Measurements from ENCODE around the gene TGFA. TPM values are rescaled to one million over a fixed set of nuclear protein-coding genes. Genes with fewer than 3 reads are reported as not detected.

TGFA gene
- total RNA-seq, 1 experiment from 2014 or later, result 22.5 TPM

GRCh38 chr2:70526126-70526525 is 27.5 kb downstream of the TGFA start:
- intact Hi-C loops (cut with micrococcal nuclease), result no loop called here
- ChIA-PET CTCF (interaction anchor here (1.1 to 1.5 kb wide), 5 partner anchors 10 to 185 kb away, joined by 3 to 5 read pairs (median 4); no protein-coding TSS in a partner anchor), POLR2A (interaction anchor here (0.6 to 6.1 kb wide), 7 partner anchors 12 to 197 kb away, joined by 3 to 62 read pairs (median 7); partner anchors contain the start of gene TGFA)
- H3K27ac Mint-ChIP-seq (ENCODE audit: low read depth, unreplicated experiment), result no peak overlapping the region
- BruUV-seq (replicated peaks), result no TSS peak
- TF ChIP-seq, protein P1, sequence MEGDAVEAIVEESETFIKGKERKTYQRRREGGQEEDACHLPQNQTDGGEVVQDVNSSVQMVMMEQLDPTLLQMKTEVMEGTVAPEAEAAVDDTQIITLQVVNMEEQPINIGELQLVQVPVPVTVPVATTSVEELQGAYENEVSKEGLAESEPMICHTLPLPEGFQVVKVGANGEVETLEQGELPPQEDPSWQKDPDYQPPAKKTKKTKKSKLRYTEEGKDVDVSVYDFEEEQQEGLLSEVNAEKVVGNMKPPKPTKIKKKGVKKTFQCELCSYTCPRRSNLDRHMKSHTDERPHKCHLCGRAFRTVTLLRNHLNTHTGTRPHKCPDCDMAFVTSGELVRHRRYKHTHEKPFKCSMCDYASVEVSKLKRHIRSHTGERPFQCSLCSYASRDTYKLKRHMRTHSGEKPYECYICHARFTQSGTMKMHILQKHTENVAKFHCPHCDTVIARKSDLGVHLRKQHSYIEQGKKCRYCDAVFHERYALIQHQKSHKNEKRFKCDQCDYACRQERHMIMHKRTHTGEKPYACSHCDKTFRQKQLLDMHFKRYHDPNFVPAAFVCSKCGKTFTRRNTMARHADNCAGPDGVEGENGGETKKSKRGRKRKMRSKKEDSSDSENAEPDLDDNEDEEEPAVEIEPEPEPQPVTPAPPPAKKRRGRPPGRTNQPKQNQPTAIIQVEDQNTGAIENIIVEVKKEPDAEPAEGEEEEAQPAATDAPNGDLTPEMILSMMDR (IDR thresholded peaks at IDR 0.05; ENCODE audit: unreplicated experiment), result no peak
- no peak for DNase-seq (ENCODE audit: unreplicated experiment)
- H3K4me3 Mint-ChIP-seq (ENCODE audit: unreplicated experiment), result no peak overlapping the region
- H3K9me3 Mint-ChIP-seq (ENCODE audit: unreplicated experiment), result no peaks in the 10 kb centered on the region
- peaks cover 36% of the 10 kb centered on the region for H3K4me1 Mint-ChIP-seq (ENCODE audit: insufficient read depth, unreplicated experiment)
- H3K36me3 Mint-ChIP-seq (ENCODE audit: insufficient read depth, unreplicated experiment), result no peaks in the 10 kb centered on the region
- no peaks in the 10 kb centered on the region for H3K27me3 Mint-ChIP-seq (ENCODE audit: insufficient read depth, unreplicated experiment)

GRCh38 chr2:70525032-70525431 is 28.6 kb downstream of the TGFA start:
- no TSS peak for BruUV-seq (replicated peaks)
- intact Hi-C loops (cut with micrococcal nuclease), result loop anchor here (1.0 kb wide), 1 partner anchor 16 kb away; no protein-coding TSS in a partner anchor
- Mint-ChIP-seq H3K27me3 (ENCODE audit: insufficient read depth, unreplicated experiment) (no peaks in the 10 kb centered on the region), H3K27ac (ENCODE audit: low read depth, unreplicated experiment) (peak overlapping the region; percentile 84), H3K4me1 (ENCODE audit: insufficient read depth, unreplicated experiment) (peaks cover 43% of the 10 kb centered on the region), H3K36me3 (ENCODE audit: insufficient read depth, unreplicated experiment) (no peaks in the 10 kb centered on the region), H3K4me3 (ENCODE audit: unreplicated experiment) (peak overlapping the region; percentile 43), H3K9me3 (ENCODE audit: unreplicated experiment) (no peaks in the 10 kb centered on the region)
- POLR2A ChIA-PET, result interaction anchor here (0.5 to 6.1 kb wide), 19 partner anchors 9 to 1720 kb away, joined by 3 to 62 read pairs (median 6); partner anchors contain the start of genes SNRPG and TGFA
- TF ChIP-seq, protein P1 (IDR thresholded peaks at IDR 0.05; ENCODE audit: unreplicated experiment), result no peak
- DNase-seq (ENCODE audit: unreplicated experiment), result peak; percentile 90
- CTCF ChIA-PET, result interaction anchor here (0.6 to 1.5 kb wide), 9 partner anchors 11 to 195 kb away, joined by 3 to 6 read pairs (median 4); partner anchors contain the start of gene TGFA

- BruUV-seq (replicated peaks), result no TSS peak
- no peaks in the 10 kb centered on the region for H3K36me3 Mint-ChIP-seq (ENCODE audit: insufficient read depth, unreplicated experiment)
- TF ChIP-seq, protein P1 (IDR thresholded peaks at IDR 0.05; ENCODE audit: unreplicated experiment), result no peak
Observed at GRCh38 chr2:70523996-70524965, 29.3 kb downstream of the TGFA start.

GRCh38 chr2:70523672-70523995 is 30.0 kb downstream of the TGFA start:
- intact Hi-C loops (cut with micrococcal nuclease), result no loop called here
- no peaks in the 10 kb centered on the region for H3K27me3 Mint-ChIP-seq (ENCODE audit: insufficient read depth, unreplicated experiment)

More at GRCh38 chr2:70523996-70524965, 29.3 kb downstream of the TGFA start:
- no peaks in the 10 kb centered on the region for H3K9me3 Mint-ChIP-seq (ENCODE audit: unreplicated experiment)
- H3K27me3 Mint-ChIP-seq (ENCODE audit: insufficient read depth, unreplicated experiment), result no peaks in the 10 kb centered on the region
- CTCF ChIA-PET, result interaction anchor here (0.6 to 1.5 kb wide), 13 partner anchors 12 to 195 kb away, joined by 3 to 6 read pairs (median 4); partner anchors contain the start of gene TGFA
- H3K27ac Mint-ChIP-seq (ENCODE audit: low read depth, unreplicated experiment), result peak overlapping the region; percentile 84
- intact Hi-C loops (cut with micrococcal nuclease), result no loop called here
- H3K4me1 Mint-ChIP-seq (ENCODE audit: insufficient read depth, unreplicated experiment), result peaks cover 43% of the 10 kb centered on the region
- H3K4me3 Mint-ChIP-seq (ENCODE audit: unreplicated experiment), result peak overlapping the region; percentile 49
- POLR2A ChIA-PET, result interaction anchor here (0.5 to 6.1 kb wide), 21 partner anchors 8 to 1720 kb away, joined by 3 to 62 read pairs (median 5); partner anchors contain the start of genes SNRPG and TGFA
- peak; percentile 95 for DNase-seq (ENCODE audit: unreplicated experiment)

More at GRCh38 chr2:70523672-70523995, 30.0 kb downstream of the TGFA start:
- no TSS peak for BruUV-seq (replicated peaks)
- TF ChIP-seq, protein P1 (IDR thresholded peaks at IDR 0.05; ENCODE audit: unreplicated experiment), result no peak
- H3K9me3 Mint-ChIP-seq (ENCODE audit: unreplicated experiment), result no peaks in the 10 kb centered on the region
- H3K4me1 Mint-ChIP-seq (ENCODE audit: insufficient read depth, unreplicated experiment), result peaks cover 48% of the 10 kb centered on the region
- peak overlapping the region; percentile 84 for H3K27ac Mint-ChIP-seq (ENCODE audit: low read depth, unreplicated experiment)
- peak overlapping the region; percentile 49 for H3K4me3 Mint-ChIP-seq (ENCODE audit: unreplicated experiment)
- no peak for DNase-seq (ENCODE audit: unreplicated experiment)
- POLR2A ChIA-PET, result interaction anchor here (0.6 to 6.1 kb wide), 8 partner anchors 9 to 194 kb away, joined by 3 to 62 read pairs (median 8); partner anchors contain the start of gene TGFA
- no peaks in the 10 kb centered on the region for H3K36me3 Mint-ChIP-seq (ENCODE audit: insufficient read depth, unreplicated experiment)
- CTCF ChIA-PET, result interaction anchor here (0.6 to 1.3 kb wide), 3 partner anchors 17 to 94 kb away, joined by 3 to 4 read pairs (median 4); no protein-coding TSS in a partner anchor

Data from MCF 10A (cell line).